ENCODE measurements around the gene PLCL1. TPM values are rescaled to one million over a fixed set of nuclear protein-coding genes. Genes with fewer than 3 reads are reported as not detected.

PLCL1 gene
- total and polyA plus RNA-seq, 10 donors, result 0.54 to 6.5 (median 4.0) TPM

DNA sequence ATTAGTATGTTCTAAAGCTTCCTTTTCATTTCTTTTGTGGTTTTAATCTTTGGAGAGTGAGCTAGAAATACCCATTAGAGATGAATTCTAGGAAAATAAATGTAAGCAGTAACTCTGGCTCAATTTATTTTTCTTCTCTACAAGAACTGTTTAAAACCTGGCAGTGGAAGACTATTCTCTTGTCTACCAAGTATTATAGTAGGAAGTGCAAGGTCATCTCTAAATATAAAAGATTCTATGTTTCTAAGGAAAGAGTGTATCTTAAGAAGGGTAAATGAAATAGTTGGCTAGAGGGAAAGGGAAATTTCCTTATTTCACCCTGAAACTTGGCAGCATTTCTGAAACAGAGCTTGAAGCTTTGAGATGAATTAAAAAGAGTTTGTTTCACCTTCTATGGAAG lies 35.5 kb downstream of the PLCL1 start:
- no peak for DNase-seq
- intact Hi-C loops (cut with DNase I; ENCODE audit: low total_unique reads), result no loop called here
- H3K27ac ChIP-seq, result no peak overlapping the region
- H3K4me3 ChIP-seq, result no peak overlapping the region
- H3K27me3 ChIP-seq (replicated peaks in 1 of 7), result no peaks in the 10 kb centered on the region
- TF ChIP-seq, protein P1, sequence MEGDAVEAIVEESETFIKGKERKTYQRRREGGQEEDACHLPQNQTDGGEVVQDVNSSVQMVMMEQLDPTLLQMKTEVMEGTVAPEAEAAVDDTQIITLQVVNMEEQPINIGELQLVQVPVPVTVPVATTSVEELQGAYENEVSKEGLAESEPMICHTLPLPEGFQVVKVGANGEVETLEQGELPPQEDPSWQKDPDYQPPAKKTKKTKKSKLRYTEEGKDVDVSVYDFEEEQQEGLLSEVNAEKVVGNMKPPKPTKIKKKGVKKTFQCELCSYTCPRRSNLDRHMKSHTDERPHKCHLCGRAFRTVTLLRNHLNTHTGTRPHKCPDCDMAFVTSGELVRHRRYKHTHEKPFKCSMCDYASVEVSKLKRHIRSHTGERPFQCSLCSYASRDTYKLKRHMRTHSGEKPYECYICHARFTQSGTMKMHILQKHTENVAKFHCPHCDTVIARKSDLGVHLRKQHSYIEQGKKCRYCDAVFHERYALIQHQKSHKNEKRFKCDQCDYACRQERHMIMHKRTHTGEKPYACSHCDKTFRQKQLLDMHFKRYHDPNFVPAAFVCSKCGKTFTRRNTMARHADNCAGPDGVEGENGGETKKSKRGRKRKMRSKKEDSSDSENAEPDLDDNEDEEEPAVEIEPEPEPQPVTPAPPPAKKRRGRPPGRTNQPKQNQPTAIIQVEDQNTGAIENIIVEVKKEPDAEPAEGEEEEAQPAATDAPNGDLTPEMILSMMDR (IDR thresholded peaks at IDR 0.05 in 8 of 11, conservative IDR thresholded peaks at IDR 0.05 in 3 of 11), result no peak
- TF ChIP-seq POLR2A (IDR thresholded peaks at IDR 0.05) (no peak), POLR2AphosphoS5 (IDR thresholded peaks at IDR 0.05) (no peak)
- peaks cover 0 to 37% (median 13%) of the 10 kb centered on the region in 6 donors for H3K4me1 ChIP-seq
- no peaks in the 10 kb centered on the region for H3K9me3 ChIP-seq
- no peaks in the 10 kb centered on the region for H3K36me3 ChIP-seq

DNA sequence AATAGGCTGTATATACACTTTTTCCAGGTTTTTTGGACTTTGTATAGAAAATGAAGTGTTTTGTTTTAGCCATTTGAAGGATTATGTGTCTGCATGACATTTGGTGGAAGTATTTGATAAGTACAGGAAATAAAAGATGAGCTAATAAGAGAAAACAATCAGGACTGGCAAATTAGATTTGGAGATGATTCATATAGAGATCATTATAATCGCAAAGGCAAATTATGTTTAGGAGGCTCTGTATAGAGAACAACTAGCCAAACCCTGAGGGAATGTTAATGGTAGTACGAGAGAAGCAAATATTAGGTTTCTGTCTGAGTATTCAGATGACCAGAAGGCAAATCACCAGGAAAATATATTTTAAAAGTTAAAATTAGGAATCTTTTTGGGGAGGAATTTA lies 41.7 kb downstream of the PLCL1 start:
- no peak for DNase-seq
- intact Hi-C loops (cut with DNase I; ENCODE audit: low total_unique reads), result no loop called here
- TF ChIP-seq POLR2AphosphoS5 (IDR thresholded peaks at IDR 0.05) (no peak), POLR2A (IDR thresholded peaks at IDR 0.05) (no peak)
- TF ChIP-seq, protein P1 (IDR thresholded peaks at IDR 0.05 in 8 of 11, conservative IDR thresholded peaks at IDR 0.05 in 3 of 11), result no peak
- Histone ChIP-seq H3K4me1 (no peaks in the 10 kb centered on the region), H3K9me3 (no peaks in the 10 kb centered on the region), H3K27ac (no peak overlapping the region), H3K4me3 (no peak overlapping the region), H3K27me3 (replicated peaks in 1 of 7) (peaks cover 0 to 5% (median 0%) of the 10 kb centered on the region in 7 donors), H3K36me3 (no peaks in the 10 kb centered on the region)
- whole genome bisulfite sequencing, 5 donors, result 81 to 91% (median 90%) methylated on average over 2 of the region's 2 CpGs

DNA sequence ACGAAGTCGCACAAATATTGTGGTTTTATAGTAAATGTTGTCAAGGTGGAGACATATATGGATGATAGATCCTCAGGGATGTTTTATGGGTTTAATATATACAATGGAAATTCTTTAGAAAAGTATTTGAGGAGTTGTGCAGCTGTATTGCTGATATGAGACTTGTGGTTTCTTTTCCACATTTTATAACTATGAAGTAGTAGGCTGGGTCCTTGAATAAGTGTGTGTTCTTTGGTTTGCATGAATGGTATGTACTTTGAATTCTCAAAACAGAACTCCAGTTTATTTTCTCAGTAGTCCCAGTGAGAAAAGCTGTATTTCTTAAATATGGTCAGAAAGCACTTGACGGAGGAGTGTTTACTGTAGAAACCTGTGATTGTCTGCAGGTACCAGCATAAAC lies 42.4 kb downstream of the PLCL1 start:
- 58 to 90% (median 84%) methylated on average over 3 of the region's 3 CpGs for WGBS, 5 donors
- Histone ChIP-seq H3K27ac (no peak overlapping the region), H3K4me1 (no peaks in the 10 kb centered on the region), H3K27me3 (replicated peaks in 1 of 7) (peaks cover 0 to 5% (median 0%) of the 10 kb centered on the region in 7 donors), H3K9me3 (no peaks in the 10 kb centered on the region), H3K4me3 (no peak overlapping the region), H3K36me3 (no peaks in the 10 kb centered on the region)
- TF ChIP-seq, protein P1 (IDR thresholded peaks at IDR 0.05 in 8 of 11, conservative IDR thresholded peaks at IDR 0.05 in 3 of 11), result no peak
- TF ChIP-seq POLR2A (IDR thresholded peaks at IDR 0.05) (no peak), POLR2AphosphoS5 (IDR thresholded peaks at IDR 0.05) (no peak)
- intact Hi-C loops (cut with DNase I; ENCODE audit: low total_unique reads), result no loop called here
- DNase-seq, result no peak

DNA sequence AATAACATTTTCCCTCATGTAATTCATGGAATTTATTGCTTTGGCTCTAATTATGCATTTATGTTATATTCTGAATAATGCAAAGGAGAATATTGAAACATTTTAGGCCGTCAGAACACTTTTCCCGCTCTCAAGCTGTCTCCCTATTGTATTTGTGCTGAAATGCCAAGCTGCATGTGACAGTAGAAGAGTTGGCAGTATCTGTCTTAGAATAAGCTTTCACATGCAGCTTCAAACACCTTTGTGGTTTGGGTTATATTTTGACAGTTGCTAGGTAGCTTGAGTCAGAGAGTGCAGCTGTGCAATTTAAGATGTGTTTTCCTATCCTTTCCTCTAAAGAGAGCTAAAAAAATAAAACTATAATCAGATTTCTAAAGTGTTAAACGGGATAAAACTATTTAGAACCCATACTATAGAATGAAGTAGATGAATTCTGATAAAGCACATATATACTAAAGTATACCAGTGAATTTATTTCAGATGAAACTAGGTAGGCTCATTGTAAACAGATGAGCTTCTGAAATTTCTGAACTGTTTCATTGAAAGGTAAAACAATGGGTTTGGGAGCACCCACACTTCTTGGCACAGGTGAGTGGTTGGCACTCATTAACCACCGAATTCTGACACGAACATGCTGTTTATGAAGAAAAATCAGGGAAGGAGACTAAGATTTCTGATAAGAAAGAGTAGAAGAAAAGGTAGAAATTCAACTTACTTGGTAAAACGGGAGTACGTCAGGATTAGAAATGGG lies 43.4 kb downstream of the PLCL1 start:
- H3K4me3 ChIP-seq, result no peak overlapping the region
- H3K4me1 ChIP-seq, result no peaks in the 10 kb centered on the region
- no peak for TF ChIP-seq POLR2A (IDR thresholded peaks at IDR 0.05)
- no peak for TF ChIP-seq POLR2AphosphoS5 (IDR thresholded peaks at IDR 0.05)
- TF ChIP-seq, protein P1 (IDR thresholded peaks at IDR 0.05 in 8 of 11, conservative IDR thresholded peaks at IDR 0.05 in 3 of 11), result no peak
- no peaks in the 10 kb centered on the region for H3K36me3 ChIP-seq
- intact Hi-C loops (cut with DNase I; ENCODE audit: low total_unique reads), result no loop called here
- no peak overlapping the region for H3K27ac ChIP-seq
- H3K27me3 ChIP-seq (replicated peaks in 1 of 7), result peaks cover 0 to 5% (median 0%) of the 10 kb centered on the region in 7 donors
- 71 to 83% (median 77%) methylated on average over 7 of the region's 7 CpGs for WGBS, 5 donors
- no peaks in the 10 kb centered on the region for H3K9me3 ChIP-seq
- DNase-seq, result no peak
